Neural progenitor cell (in vitro differentiated cells): ENCODE data around the gene ADTRP.

ENCODE experiments used
- CTCF ChIP-seq: fragments of 200-600 bp; sonication (generic); IDR thresholded peaks from 2 replicates; pipeline ENCODE4 v1.5.1; 2017; ENCODE audit warnings: antibody characterized with exemption, mild to moderate bottlenecking
- EZH2 ChIP-seq: fragments of 200-600 bp; sonication (generic); IDR thresholded peaks from 2 replicates; pipeline ENCODE4 v1.6.1; 2017; ENCODE audit warnings: antibody characterized with exemption, mild to moderate bottlenecking, moderate library complexity
- EZH2phosphoT487 ChIP-seq: fragments of 200-600 bp; sonication (generic); IDR thresholded peaks from 2 replicates; pipeline ENCODE4 v1.6.1; 2017; ENCODE audit warnings: antibody characterized with exemption

GRCh38 chr6:11812439-11812838, 33.8 kb upstream of the ADTRP start:
- TF ChIP-seq CTCF (no peak), EZH2 (no peak), EZH2phosphoT487 (no peak)
